Measurements from ENCODE around the gene GAL3ST3. TPM values are rescaled to one million over a fixed set of nuclear protein-coding genes. Genes with fewer than 3 reads are reported as not detected.

GAL3ST3 gene
- total RNA-seq, 4 donors from 2014 or later = 49.2 to 154 (median 118) TPM

GRCh38 chr11:66070604-66071380 is 21.8 kb upstream of the GAL3ST3 start:
- peak; percentile 51 to 52 for DNase-seq
- intact Hi-C loops (cut with DNase I) = loop anchor here (10.0 kb wide), 1 partner anchor 144 kb away; no protein-coding TSS in a partner anchor
- no peaks in the 10 kb centered on the region for H3K9me3 ChIP-seq
- 3 to 7% methylated on average over 13 to 29 of the region's 60 CpGs for WGBS, 2 donors
- H3K36me3 ChIP-seq = peaks cover 30% of the 10 kb centered on the region in 2 donors
- peak overlapping the region; percentile 72 to 94 (median 78) for H3K27ac ChIP-seq
- H3K4me1 ChIP-seq = peaks cover 27 to 31% of the 10 kb centered on the region in 2 donors
- no peaks in the 10 kb centered on the region for H3K27me3 ChIP-seq
- H3K4me3 ChIP-seq (replicated peaks in 1 of 3) = peak overlapping the region; percentile 35 to 99 (median 56)
- TF ChIP-seq, protein P1, sequence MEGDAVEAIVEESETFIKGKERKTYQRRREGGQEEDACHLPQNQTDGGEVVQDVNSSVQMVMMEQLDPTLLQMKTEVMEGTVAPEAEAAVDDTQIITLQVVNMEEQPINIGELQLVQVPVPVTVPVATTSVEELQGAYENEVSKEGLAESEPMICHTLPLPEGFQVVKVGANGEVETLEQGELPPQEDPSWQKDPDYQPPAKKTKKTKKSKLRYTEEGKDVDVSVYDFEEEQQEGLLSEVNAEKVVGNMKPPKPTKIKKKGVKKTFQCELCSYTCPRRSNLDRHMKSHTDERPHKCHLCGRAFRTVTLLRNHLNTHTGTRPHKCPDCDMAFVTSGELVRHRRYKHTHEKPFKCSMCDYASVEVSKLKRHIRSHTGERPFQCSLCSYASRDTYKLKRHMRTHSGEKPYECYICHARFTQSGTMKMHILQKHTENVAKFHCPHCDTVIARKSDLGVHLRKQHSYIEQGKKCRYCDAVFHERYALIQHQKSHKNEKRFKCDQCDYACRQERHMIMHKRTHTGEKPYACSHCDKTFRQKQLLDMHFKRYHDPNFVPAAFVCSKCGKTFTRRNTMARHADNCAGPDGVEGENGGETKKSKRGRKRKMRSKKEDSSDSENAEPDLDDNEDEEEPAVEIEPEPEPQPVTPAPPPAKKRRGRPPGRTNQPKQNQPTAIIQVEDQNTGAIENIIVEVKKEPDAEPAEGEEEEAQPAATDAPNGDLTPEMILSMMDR (IDR thresholded peaks at IDR 0.05) = no peak
- no peak for TF ChIP-seq POLR2A (IDR thresholded peaks at IDR 0.05)

DNA sequence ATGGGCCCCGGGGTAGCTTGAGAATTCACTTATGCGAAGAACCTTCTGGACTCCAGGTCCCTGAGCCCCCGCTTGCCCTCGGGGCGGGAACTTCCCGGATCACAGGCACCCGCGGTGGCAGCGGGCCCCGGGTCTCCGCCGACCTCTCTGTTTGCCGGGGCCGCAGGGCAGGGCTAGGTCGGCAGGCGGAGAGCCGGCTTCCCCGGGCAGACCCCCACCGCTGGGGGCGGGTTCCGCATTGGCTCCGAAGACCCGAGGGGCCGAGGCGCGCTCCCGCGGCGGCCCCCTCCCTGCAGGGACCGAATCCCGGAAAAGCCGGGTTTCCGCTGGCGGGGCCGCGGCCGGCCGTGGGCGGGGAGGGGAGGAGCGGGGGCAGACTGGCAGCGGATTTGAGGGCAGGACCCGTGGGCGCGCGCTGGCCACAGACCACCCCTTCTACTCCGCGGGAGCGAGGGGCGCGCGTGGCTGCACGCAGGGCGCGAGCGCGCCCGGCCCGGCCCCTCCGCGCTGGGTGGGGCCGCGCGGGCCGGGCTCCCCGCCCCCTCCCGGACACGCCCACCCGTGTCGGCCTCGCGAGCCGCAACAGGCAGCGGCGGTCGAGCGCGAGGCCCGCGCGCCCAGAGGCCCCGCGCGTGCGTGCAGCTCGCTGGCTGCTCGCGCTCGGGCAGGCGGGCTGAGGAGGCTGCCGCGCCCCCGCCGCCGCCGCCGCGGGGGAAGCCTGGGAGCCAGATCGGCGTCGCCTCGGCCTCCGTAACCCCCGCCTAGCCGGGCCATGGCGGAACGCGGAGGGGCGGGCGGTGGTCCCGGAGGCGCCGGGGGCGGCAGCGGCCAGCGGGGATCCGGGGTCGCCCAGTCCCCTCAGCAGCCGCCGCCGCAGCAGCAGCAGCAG is 21.0 kb upstream of the GAL3ST3 start, which contains the start of gene PACS1:
TSS of gene PACS1 (plus strand) at position 558 of the 889 bp plus-strand sequence. CDS start at position 773, 215 bp downstream.
- Histone ChIP-seq H3K36me3 (peaks cover 34 to 38% of the 10 kb centered on the region in 2 donors), H3K27me3 (no peaks in the 10 kb centered on the region)
- 0% methylated on average over 3 to 8 of the region's 120 CpGs for WGBS, 2 donors

DNA sequence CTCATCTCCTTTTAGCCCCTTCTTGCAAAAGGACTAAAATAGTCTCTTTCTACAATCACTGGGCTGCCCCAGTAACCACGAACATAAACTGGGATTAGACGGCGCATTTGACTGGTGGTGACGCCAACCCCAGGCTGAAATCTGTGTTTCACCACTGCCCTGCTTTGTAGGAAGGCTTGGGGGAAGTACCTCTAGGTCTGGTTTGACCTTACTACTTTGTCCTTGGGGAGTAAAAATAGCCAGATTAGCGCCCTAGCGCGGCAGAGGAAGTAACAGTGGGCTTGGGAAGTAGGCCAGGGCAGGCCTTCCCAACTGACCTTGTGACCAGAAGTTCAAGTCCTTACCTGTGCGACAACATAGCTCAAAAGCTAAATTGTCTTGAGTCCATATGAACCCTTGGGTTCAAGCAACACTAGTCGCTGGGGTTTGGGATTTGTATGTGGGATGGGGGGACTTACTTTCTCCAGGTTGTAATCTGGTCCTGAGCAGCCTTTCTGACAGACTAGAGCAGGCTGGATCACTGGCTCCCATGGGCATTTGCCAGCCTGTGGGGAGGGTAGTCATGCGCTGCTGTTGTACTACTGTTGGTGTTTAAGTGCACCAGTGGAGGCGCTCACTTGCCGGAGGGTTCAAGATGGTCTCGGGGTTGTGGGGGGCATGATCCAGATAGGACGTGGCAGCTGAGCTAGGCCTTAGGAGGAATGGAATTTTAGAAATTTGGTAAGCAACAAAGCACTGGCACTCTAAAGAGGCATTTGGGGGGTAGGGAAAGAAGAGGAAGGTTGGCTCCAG is 20.2 kb upstream of the GAL3ST3 start:
- Histone ChIP-seq H3K27me3 (no peaks in the 10 kb centered on the region), H3K9me3 (no peaks in the 10 kb centered on the region), H3K4me1 (peaks cover 27 to 31% of the 10 kb centered on the region in 2 donors), H3K4me3 (replicated peaks in 1 of 3) (peak overlapping the region in 2 of 3 donors; percentile 70 to 99), H3K27ac (peak overlapping the region; percentile 92 to 98 (median 97)), H3K36me3 (peaks cover 40 to 45% of the 10 kb centered on the region in 2 donors)
- TF ChIP-seq, protein P1 (IDR thresholded peaks at IDR 0.05) = peak in 3 of 6 experiments; percentile 7 to 11 (median 10)
- no peak for TF ChIP-seq POLR2A (IDR thresholded peaks at IDR 0.05)
- intact Hi-C loops (cut with DNase I) = loop anchor here (5.0 kb wide), 1 partner anchor 63 kb away; no protein-coding TSS in a partner anchor
- 48 to 52% methylated on average over 14 of the region's 14 CpGs for WGBS, 2 donors
- DNase-seq = peak; percentile 79 to 87

More for the DNA sequence above, 21.0 kb upstream of the GAL3ST3 start, which contains the start of gene PACS1:
- peak; percentile 75 to 79 for DNase-seq
- TF ChIP-seq, protein P1 (IDR thresholded peaks at IDR 0.05) = peak in 2 of 6 experiments; percentile 11 to 16
- peak; percentile 6 to 79 for TF ChIP-seq POLR2A (IDR thresholded peaks at IDR 0.05)
- intact Hi-C loops (cut with DNase I) = loop anchor here (5.0 to 10.0 kb wide), 2 partner anchors 62 to 145 kb away; no protein-coding TSS in a partner anchor
- peaks cover 27 to 31% of the 10 kb centered on the region in 2 donors for H3K4me1 ChIP-seq
- H3K9me3 ChIP-seq = no peaks in the 10 kb centered on the region
- peak within 1 kb of the TSS; percentile 92 to 98 (median 97) for H3K27ac ChIP-seq
- peak within 1 kb of the TSS; percentile 35 to 99 (median 70) for H3K4me3 ChIP-seq (replicated peaks in 1 of 3)

DNA sequence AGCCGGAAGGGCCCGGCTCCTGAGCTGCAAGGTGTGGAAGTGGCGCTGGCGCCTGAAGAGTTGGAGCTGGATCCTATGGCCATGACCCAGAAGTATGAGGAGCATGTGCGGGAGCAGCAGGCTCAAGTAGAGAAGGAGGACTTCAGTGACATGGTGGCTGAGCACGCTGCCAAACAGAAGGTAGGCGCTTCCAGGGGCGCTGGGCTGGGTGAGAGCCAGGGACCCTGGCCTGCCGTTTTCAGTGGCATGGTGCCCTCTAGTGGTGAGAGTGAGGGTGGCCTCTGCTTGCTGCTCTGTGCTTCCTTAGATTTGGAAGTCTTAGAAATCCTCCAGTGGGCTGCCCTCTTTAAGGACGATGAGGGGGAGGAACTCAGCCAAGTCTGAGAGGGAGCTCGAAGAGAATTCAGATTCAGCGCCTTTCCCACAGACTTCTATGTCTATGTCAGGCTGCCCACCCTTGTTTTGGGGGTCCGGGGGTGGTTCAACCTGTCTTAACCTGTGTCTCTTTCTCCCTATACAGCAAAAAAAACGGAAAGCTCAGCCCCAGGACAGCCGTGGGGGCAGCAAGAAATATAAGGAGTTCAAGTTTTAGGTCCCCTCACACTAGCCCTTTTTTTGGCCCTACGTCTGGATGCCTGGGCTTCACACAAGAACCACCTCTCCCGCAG is 19.3 kb upstream of the GAL3ST3 start:
- intact Hi-C loops (cut with DNase I) = loop anchor here (5.0 kb wide), 1 partner anchor 64 kb away; no protein-coding TSS in a partner anchor
- WGBS, 2 donors = 50 to 54% methylated on average over 17 of the region's 17 CpGs
- peak; percentile 85 for DNase-seq
- Histone ChIP-seq H3K9me3 (no peaks in the 10 kb centered on the region), H3K4me1 (peaks cover 27 to 31% of the 10 kb centered on the region in 2 donors), H3K36me3 (peaks cover 49 to 54% of the 10 kb centered on the region in 2 donors), H3K4me3 (replicated peaks in 1 of 3) (no peak overlapping the region), H3K27ac (peak overlapping the region; percentile 92 to 98 (median 97)), H3K27me3 (no peaks in the 10 kb centered on the region)
- no peak for TF ChIP-seq POLR2A (IDR thresholded peaks at IDR 0.05)
- TF ChIP-seq, protein P1 (IDR thresholded peaks at IDR 0.05) = peak; percentile 77 to 94 (median 80)

Measured in thyroid gland (tissue), 4 donors.